H9 (cell line): ENCODE data around the gene JMJD8. TPM values are rescaled to one million over a fixed set of nuclear protein-coding genes. Genes with fewer than 3 reads are reported as not detected.

Experiments
- DNase-seq: peaks from one replicate; pipeline ENCODE4 v3.0.0-alpha.2; 2017
- H2AFZ ChIP-seq: one replicate; pipeline ENCODE4 v1.6.1; 2013; ENCODE audit warnings: mild to moderate bottlenecking, low read length, control low read depth, moderate library complexity
- H2AK5ac ChIP-seq: 2 replicates; pipeline ENCODE4 v1.6.1; 2013; ENCODE audit warnings: low read length, control low read depth, mixed read lengths; ENCODE audit not compliant: insufficient read length
- H2BK120ac ChIP-seq: one replicate; pipeline ENCODE4 v1.6.1; 2013; ENCODE audit warnings: low read depth, mild to moderate bottlenecking, low read length, control low read depth, inconsistent platforms; ENCODE audit not compliant: poor library complexity, severe bottlenecking
- H2BK12ac ChIP-seq: 2 replicates; pipeline ENCODE4 v1.6.1; 2013; ENCODE audit warnings: low read length, control low read depth, mixed read lengths, low read depth; ENCODE audit not compliant: insufficient read length
- H2BK15ac ChIP-seq: 2 replicates; pipeline ENCODE4 v1.6.1; 2013; ENCODE audit warnings: low read depth, low read length, control low read depth
- H2BK20ac ChIP-seq: one replicate; pipeline ENCODE4 v1.6.1; 2013; ENCODE audit warnings: low read depth, mild to moderate bottlenecking, low read length, control low read depth, inconsistent platforms; ENCODE audit not compliant: poor library complexity, severe bottlenecking
- H2BK5ac ChIP-seq: 2 replicates; pipeline ENCODE4 v1.6.1; 2013; ENCODE audit warnings: low read length, control low read depth, mixed read lengths; ENCODE audit not compliant: insufficient read length
- H3K14ac ChIP-seq: 2 replicates; pipeline ENCODE4 v1.6.1; 2013; ENCODE audit warnings: low read length, control low read depth; ENCODE audit not compliant: insufficient read depth
- H3K18ac ChIP-seq: 2 replicates; pipeline ENCODE4 v1.6.1; 2013; ENCODE audit warnings: low read depth, mild to moderate bottlenecking, mixed read lengths, low read length, control low read depth; ENCODE audit not compliant: insufficient read length
- H3K23ac ChIP-seq: 2 replicates; pipeline ENCODE4 v1.6.1; 2013; ENCODE audit warnings: low read length, control low read depth, mixed read lengths, low read depth; ENCODE audit not compliant: insufficient read length
- H3K23me2 ChIP-seq: 2 replicates; pipeline ENCODE4 v1.6.1; 2013; ENCODE audit warnings: low read depth, mild to moderate bottlenecking, mixed read lengths, low read length, control low read depth; ENCODE audit not compliant: insufficient read length, poor library complexity, severe bottlenecking
- H3K27ac ChIP-seq: 2 replicates; pipeline ENCODE4 v1.5.1; 2013; ENCODE audit warnings: low read length, control low read depth, mixed read lengths, low read depth; ENCODE audit not compliant: insufficient read length
- H3K27me3 ChIP-seq: 2 replicates; pipeline ENCODE4 v1.6.1; 2013; ENCODE audit warnings: low read length, control low read depth, inconsistent platforms; ENCODE audit not compliant: insufficient read depth
- H3K4ac ChIP-seq: 2 replicates; pipeline ENCODE4 v1.6.1; 2013; ENCODE audit warnings: low read depth, mild to moderate bottlenecking, control low read depth, inconsistent platforms, low read length, moderate library complexity
- H3K4me1 ChIP-seq: 2 replicates; pipeline ENCODE4 v1.6.1; 2013; ENCODE audit warnings: low read length, control low read depth, inconsistent platforms; ENCODE audit not compliant: insufficient read depth
- H3K4me2 ChIP-seq: 2 replicates; pipeline ENCODE4 v1.6.1; 2013; ENCODE audit warnings: low read length, control low read depth, mixed read lengths; ENCODE audit not compliant: insufficient read length, insufficient read depth
- H3K56ac ChIP-seq: 2 replicates; pipeline ENCODE4 v1.6.1; 2013; ENCODE audit warnings: low read depth, mild to moderate bottlenecking, mixed read lengths, low read length, control low read depth; ENCODE audit not compliant: insufficient read length
- H3K79me1 ChIP-seq: 2 replicates; pipeline ENCODE4 v1.6.1; 2013; ENCODE audit warnings: low read depth, mild to moderate bottlenecking, moderate library complexity, low read length, control low read depth, inconsistent platforms; ENCODE audit not compliant: insufficient read depth, poor library complexity, severe bottlenecking
- H3K79me2 ChIP-seq: 2 replicates; pipeline ENCODE4 v1.6.1; 2013; ENCODE audit warnings: low read length, control low read depth, inconsistent platforms; ENCODE audit not compliant: insufficient read depth
- H3K9ac ChIP-seq: 2 replicates; pipeline ENCODE4 v1.6.1; 2013; ENCODE audit warnings: low read length, control low read depth, mixed read lengths; ENCODE audit not compliant: insufficient read length; ENCODE audit errors: extremely low read depth
- H3K9me3 ChIP-seq: one replicate; pipeline ENCODE4 v1.6.1; 2013; ENCODE audit warnings: low read depth, low read length, inconsistent platforms; ENCODE audit not compliant: control insufficient read depth
- H3T11ph ChIP-seq: one replicate; pipeline ENCODE4 v1.6.1; 2013; ENCODE audit warnings: mild to moderate bottlenecking, low read length, control low read depth, inconsistent platforms
- H4K20me1 ChIP-seq: one replicate; pipeline ENCODE4 v1.6.1; 2013; ENCODE audit not compliant: control insufficient read depth, insufficient read length, insufficient read depth
- H4K5ac ChIP-seq: 2 replicates; pipeline ENCODE4 v1.6.1; 2013; ENCODE audit warnings: low read depth, mild to moderate bottlenecking, mixed read lengths, low read length, control low read depth; ENCODE audit not compliant: insufficient read length
- H4K8ac ChIP-seq: replicated peaks from 2 replicates; pipeline ENCODE4 v1.6.1; 2013; ENCODE audit warnings: low read length, control low read depth, mixed read lengths, low read depth; ENCODE audit not compliant: insufficient read length
- H4K91ac ChIP-seq: 2 replicates; pipeline ENCODE4 v1.6.1; 2013; ENCODE audit warnings: low read depth, mild to moderate bottlenecking, moderate library complexity, mixed read lengths, low read length, control low read depth; ENCODE audit not compliant: insufficient read length
- H3K27ac Mint-ChIP-seq, 3 experiments: 2 replicates in 2 of 3; 3 replicates in 1 of 3; pipeline ENCODE4 v1.8.0; 2020 to 2021; ENCODE audit warnings: mixed read lengths in 3 of 3, mild to moderate bottlenecking in 1 of 3, moderate library complexity in 1 of 3
- H3K27me3 Mint-ChIP-seq: 2 replicates; pipeline ENCODE4 v1.8.0; 2021; ENCODE audit warnings: low read depth, mild to moderate bottlenecking, moderate library complexity, mixed read lengths
- H3K36me3 Mint-ChIP-seq, 3 experiments: 2 replicates in 2 of 3; 3 replicates in 1 of 3; pipeline ENCODE4 v1.8.0; 2020 to 2021; ENCODE audit warnings: low read depth in 3 of 3, mixed read lengths in 3 of 3; ENCODE audit not compliant: insufficient read depth in 1 of 3
- H3K4me1 Mint-ChIP-seq, 2 experiments: 2 replicates each; pipeline ENCODE4 v1.8.0; 2020; ENCODE audit warnings: mixed read lengths in 2 of 2
- H3K4me3 Mint-ChIP-seq, 2 experiments: 2 replicates in 1 of 2; 3 replicates in 1 of 2; pipeline ENCODE4 v1.8.0; 2020 to 2021; ENCODE audit warnings: mild to moderate bottlenecking in 2 of 2, mixed read lengths in 2 of 2, moderate library complexity in 1 of 2
- H3K9me3 Mint-ChIP-seq, 2 experiments: 2 replicates in 1 of 2; 3 replicates in 1 of 2; pipeline ENCODE4 v1.8.0; 2020; ENCODE audit warnings: mild to moderate bottlenecking in 2 of 2, mixed read lengths in 2 of 2, moderate library complexity in 1 of 2
- WGBS: extraction: QIAGEN DNeasy Blood & Tissue Kit; methylation state at CpG from one replicate; pipeline ENCODE4 v1.1.7; 2013; ENCODE audit warnings: missing lambda C conversion rate, low lambda C conversion rate, mixed read lengths; ENCODE audit not compliant: insufficient read length; ENCODE audit errors: extremely low coverage; 5-methylcytosine and 5-hydroxymethylcytosine counted together
- total RNA-seq: library from RNA; stranded (reverse); gene quantifications from 2 replicates; pipeline ENCODE4 v1.2.1, GENCODE V29; 2021
- TF ChIP-seq, protein P1 (sequence below): fragments of 200-600 bp; sonication (generic); conservative IDR thresholded peaks from 3 replicates; pipeline ENCODE4 v1.8.0; 2021; ENCODE audit warnings: antibody characterized with exemption, mild to moderate bottlenecking

The JMJD8 gene
- total RNA-seq, 1 experiment from 2014 or later: 52.7 TPM

DNA sequence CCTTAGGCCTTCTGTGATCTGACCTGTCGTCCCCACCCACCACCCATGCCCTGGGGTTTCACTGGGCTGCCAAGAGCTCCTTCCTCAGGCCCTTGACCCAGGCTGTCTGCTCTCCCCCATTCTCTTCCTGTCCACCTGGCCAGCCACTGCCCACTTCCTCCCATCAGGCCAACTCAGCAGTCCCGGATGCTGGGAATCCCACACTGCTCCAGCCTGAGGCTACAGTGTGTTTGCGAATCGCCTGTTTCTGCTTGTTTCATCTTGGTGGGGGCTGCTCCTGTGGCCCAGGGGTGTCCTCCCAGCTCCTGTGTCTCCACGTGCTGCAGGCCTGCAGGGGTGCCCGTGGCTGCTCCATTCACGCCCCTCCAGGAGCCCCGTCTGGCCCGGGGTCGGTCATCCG, 29.9 kb upstream of the JMJD8 start:
- Histone ChIP-seq H3K23me2 (peaks cover 8% of the 10 kb centered on the region), H3K56ac (no peak overlapping the region), H2AFZ (no peak overlapping the region), H3K27ac (no peak overlapping the region), H3K4ac (no peak overlapping the region), H2AK5ac (no peak overlapping the region), H3K79me2 (no peaks in the 10 kb centered on the region), H2BK20ac (no peak overlapping the region), H3K9me3 (no peaks in the 10 kb centered on the region), H3K18ac (no peak overlapping the region), H4K91ac (no peak overlapping the region), H3K14ac (no peak overlapping the region), H2BK5ac (no peak overlapping the region), H3K4me1 (no peaks in the 10 kb centered on the region), H3K27me3 (no peaks in the 10 kb centered on the region; the same call in 1 of the 2 replicates), H4K8ac (no peak overlapping the region), H3K79me1 (no peaks in the 10 kb centered on the region), H3K4me2 (no peak overlapping the region), H3K23ac (no peak overlapping the region), H2BK12ac (no peak overlapping the region), H3K9ac (no peak overlapping the region), H4K20me1 (no peaks in the 10 kb centered on the region), H2BK15ac (0 out of 2 replicates have a peak overlapping the region, but pooled peaks have one; percentile 7), H2BK120ac (no peak overlapping the region), H4K5ac (no peak overlapping the region), H3T11ph (no peak overlapping the region)
- Mint-ChIP-seq H3K4me3 (peak overlapping the region in 1 of 2 experiments; percentile 27; a peak in 1 of 5 replicates), H3K36me3 (no peaks in the 10 kb centered on the region), H3K9me3 (no peaks in the 10 kb centered on the region; a peak in 2 of 5 replicates), H3K27me3 (peaks cover 67% of the 10 kb centered on the region), H3K4me1 (peaks cover 9 to 20% of the 10 kb centered on the region in 2 experiments), H3K27ac (no peak overlapping the region)
- DNase-seq: no peak
- no CpG with 5 or more reads among the region's 11 CpGs for WGBS
- TF ChIP-seq, protein P1, sequence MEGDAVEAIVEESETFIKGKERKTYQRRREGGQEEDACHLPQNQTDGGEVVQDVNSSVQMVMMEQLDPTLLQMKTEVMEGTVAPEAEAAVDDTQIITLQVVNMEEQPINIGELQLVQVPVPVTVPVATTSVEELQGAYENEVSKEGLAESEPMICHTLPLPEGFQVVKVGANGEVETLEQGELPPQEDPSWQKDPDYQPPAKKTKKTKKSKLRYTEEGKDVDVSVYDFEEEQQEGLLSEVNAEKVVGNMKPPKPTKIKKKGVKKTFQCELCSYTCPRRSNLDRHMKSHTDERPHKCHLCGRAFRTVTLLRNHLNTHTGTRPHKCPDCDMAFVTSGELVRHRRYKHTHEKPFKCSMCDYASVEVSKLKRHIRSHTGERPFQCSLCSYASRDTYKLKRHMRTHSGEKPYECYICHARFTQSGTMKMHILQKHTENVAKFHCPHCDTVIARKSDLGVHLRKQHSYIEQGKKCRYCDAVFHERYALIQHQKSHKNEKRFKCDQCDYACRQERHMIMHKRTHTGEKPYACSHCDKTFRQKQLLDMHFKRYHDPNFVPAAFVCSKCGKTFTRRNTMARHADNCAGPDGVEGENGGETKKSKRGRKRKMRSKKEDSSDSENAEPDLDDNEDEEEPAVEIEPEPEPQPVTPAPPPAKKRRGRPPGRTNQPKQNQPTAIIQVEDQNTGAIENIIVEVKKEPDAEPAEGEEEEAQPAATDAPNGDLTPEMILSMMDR: no peak
